Prostate gland (tissue), 2 donors: ENCODE measurements around the gene S1PR4. TPM values are rescaled to one million over a fixed set of nuclear protein-coding genes. Genes with fewer than 3 reads are reported as not detected.

Experiments used
- DNase-seq: peaks from one replicate; pipeline ENCODE4 v3.0.0-alpha.2; 2019; ENCODE audit warnings: low spot score
- H3K27ac ChIP-seq, 2 donors: fragments of 200-600 bp; sonication (generic); 2 replicates each; pipeline ENCODE4 v1.5.1; 2017 to 2019
- H3K27me3 ChIP-seq: fragments of 200-600 bp; sonication (generic); replicated peaks from 2 replicates; pipeline ENCODE4 v1.5.1; 2019; ENCODE audit not compliant: insufficient read depth
- H3K36me3 ChIP-seq, 2 donors: fragments of 200-600 bp; sonication (generic); 1 replicate in 1 of 2; 2 replicates in 1 of 2; pipeline versions ENCODE4 v1.5.1 to v1.8.1; 2017 to 2019
- H3K4me1 ChIP-seq: fragments of 200-600 bp; sonication (generic); replicated peaks from 2 replicates; pipeline ENCODE4 v1.5.1; 2019
- H3K4me3 ChIP-seq, 2 donors: fragments of 200-600 bp; sonication (generic); 2 replicates each; pipeline ENCODE4 v1.5.1; 2017 to 2019
- H3K9me3 ChIP-seq: fragments of 200-600 bp; sonication (generic); 2 replicates; pipeline ENCODE4 v1.5.1; 2017
- POLR2A ChIP-seq: fragments of 450-650 bp; IDR thresholded peaks from one replicate; pipeline ENCODE4 v1.6.1; 2016; ENCODE audit warnings: antibody characterized with exemption, mild to moderate bottlenecking
- POLR2AphosphoS5 ChIP-seq: sonication (generic); formaldehyde crosslinking; IDR thresholded peaks from one replicate; pipeline ENCODE4 v1.6.1; 2017; ENCODE audit warnings: antibody characterized with exemption
- WGBS: methylation state at CpG from one replicate; pipeline ENCODE4 v1.1.5; 2018; 5-methylcytosine and 5-hydroxymethylcytosine counted together
- intact Hi-C: fragments of 100-400 bp; cut with DNase I; formaldehyde crosslinking; loops from one replicate; pipeline ENCODE4 v1.14.2; 2022
- total RNA-seq, 2 donors: library from RNA; depleted of rRNA; stranded (reverse); fragments of >200 nt; gene quantifications; one replicate each; pipeline ENCODE4 v1.1.0, GENCODE V29; 2016
- TF ChIP-seq, protein P1 (sequence below), 4 experiments: fragments of 200-600 bp in 2 of 4; fragments of 450-650 bp in 2 of 4; sonication (generic) in 2 of 4; IDR thresholded peaks; 1 replicate in 3 of 4; 2 replicates in 1 of 4; pipeline ENCODE4 v1.5.1; 2016 to 2019; ENCODE audit warnings: antibody characterized with exemption in 4 of 4, mild to moderate bottlenecking in 2 of 4, moderate library complexity in 2 of 4

Gene S1PR4
- total RNA-seq, 2 donors from 2014 or later, result 0.14 to 1.5 TPM

- 75% methylated on average over 13 of the region's 13 CpGs for WGBS
- Histone ChIP-seq H3K9me3 (no peaks in the 10 kb centered on the region), H3K4me1 (peaks cover 10% of the 10 kb centered on the region), H3K27me3 (no peaks in the 10 kb centered on the region), H3K36me3 (no peaks in the 10 kb centered on the region), H3K4me3 (no peak overlapping the region), H3K27ac (no peak overlapping the region)
- DNase-seq, result no peak
- intact Hi-C loops, result no loop called here
- TF ChIP-seq POLR2A (no peak), POLR2AphosphoS5 (no peak)
- TF ChIP-seq, protein P1, sequence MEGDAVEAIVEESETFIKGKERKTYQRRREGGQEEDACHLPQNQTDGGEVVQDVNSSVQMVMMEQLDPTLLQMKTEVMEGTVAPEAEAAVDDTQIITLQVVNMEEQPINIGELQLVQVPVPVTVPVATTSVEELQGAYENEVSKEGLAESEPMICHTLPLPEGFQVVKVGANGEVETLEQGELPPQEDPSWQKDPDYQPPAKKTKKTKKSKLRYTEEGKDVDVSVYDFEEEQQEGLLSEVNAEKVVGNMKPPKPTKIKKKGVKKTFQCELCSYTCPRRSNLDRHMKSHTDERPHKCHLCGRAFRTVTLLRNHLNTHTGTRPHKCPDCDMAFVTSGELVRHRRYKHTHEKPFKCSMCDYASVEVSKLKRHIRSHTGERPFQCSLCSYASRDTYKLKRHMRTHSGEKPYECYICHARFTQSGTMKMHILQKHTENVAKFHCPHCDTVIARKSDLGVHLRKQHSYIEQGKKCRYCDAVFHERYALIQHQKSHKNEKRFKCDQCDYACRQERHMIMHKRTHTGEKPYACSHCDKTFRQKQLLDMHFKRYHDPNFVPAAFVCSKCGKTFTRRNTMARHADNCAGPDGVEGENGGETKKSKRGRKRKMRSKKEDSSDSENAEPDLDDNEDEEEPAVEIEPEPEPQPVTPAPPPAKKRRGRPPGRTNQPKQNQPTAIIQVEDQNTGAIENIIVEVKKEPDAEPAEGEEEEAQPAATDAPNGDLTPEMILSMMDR (IDR thresholded peaks at IDR 0.05), result no peak
These were observed 5.4 kb downstream of the S1PR4 start for GRCh38 chr19:3183721-3184641.

DNA sequence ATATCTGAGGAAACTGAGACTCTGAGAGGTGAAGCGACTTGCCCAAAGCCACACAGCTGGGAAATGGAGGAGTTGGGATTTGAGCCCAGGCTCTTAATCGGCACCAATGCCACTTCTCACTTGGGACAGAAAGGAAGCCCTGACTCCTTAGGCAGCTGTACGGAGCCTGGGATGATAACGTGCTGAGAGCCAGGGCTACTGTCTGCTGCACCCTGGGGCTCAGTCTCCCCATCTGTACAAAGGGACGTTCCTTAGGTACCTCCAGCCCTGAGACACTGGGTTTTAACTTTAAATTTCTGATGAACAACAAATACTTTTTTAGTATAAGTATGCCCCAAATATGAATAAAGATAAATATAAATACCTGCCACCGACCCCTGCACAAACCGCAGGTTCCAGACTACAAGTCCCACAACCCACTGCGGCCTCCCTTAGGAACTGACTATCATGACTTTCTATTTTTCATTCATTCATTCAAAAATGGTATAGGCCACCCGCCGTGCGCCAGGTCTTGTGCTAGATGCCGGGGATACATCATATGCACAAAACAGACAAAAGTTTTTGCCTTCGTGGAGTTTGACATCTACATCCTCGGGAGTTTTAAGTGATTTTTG lies 6.4 kb downstream of the S1PR4 start:
- peak overlapping the region; percentile 82 to 89 for H3K27ac ChIP-seq
- H3K9me3 ChIP-seq, result no peaks in the 10 kb centered on the region
- H3K4me1 ChIP-seq, result peaks cover 10% of the 10 kb centered on the region
- DNase-seq, result peak; percentile 70
- 18% methylated on average over 14 of the region's 14 CpGs for WGBS
- intact Hi-C loops, result no loop called here
- H3K27me3 ChIP-seq, result no peaks in the 10 kb centered on the region
- H3K36me3 ChIP-seq, result no peaks in the 10 kb centered on the region
- peak overlapping the region; percentile 88 to 95 for H3K4me3 ChIP-seq
- no peak for TF ChIP-seq POLR2A
- TF ChIP-seq, protein P1 (IDR thresholded peaks at IDR 0.05), result no peak
- TF ChIP-seq POLR2AphosphoS5, result no peak

DNA sequence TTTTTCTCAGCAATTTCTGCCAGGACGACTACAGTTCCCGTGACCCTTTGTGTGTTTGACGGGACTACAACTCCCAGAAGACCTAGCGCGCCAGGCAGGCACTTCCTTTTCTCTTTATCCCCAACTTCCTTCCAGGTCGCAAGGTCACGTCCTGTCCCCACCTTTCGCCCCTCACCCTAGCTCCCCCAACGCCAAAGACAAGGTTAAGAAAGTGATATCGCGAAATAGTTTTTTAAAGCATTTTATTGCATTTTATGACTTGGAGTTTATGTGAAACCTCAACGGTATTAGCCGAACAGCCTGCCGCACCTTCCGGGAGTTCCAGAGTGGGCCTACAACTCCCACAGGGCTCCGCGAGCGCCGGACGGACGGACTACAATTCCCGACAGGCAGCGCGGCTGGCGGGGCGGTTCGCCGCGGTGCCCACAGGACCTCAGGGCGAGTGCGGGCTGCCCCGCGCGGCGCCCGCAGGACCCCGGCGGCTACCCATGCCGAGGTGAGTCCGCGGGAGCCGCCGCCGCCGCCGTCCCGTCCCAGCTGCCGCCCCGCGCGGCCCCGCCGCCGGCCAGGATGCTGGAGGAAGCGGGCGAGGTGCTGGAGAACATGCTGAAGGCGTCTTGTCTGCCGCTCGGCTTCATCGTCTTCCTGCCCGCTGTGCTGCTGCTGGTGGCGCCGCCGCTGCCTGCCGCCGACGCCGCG lies 7.0 kb downstream of the S1PR4 start, which contains the start of gene NCLN:
NCLN (plus strand) TSS at position 470 of the 699 bp plus-strand sequence; CDS start at position 571, 101 bp downstream.
- TF ChIP-seq, protein P1 (IDR thresholded peaks at IDR 0.05), result peak in 1 of 4 experiments; percentile 14
- TF ChIP-seq POLR2AphosphoS5, result peak; percentile 86
- TF ChIP-seq POLR2A, result peak; percentile 26
- under 1% methylated on average over 54 of the region's 69 CpGs for WGBS
- intact Hi-C loops, result no loop called here

DNA sequence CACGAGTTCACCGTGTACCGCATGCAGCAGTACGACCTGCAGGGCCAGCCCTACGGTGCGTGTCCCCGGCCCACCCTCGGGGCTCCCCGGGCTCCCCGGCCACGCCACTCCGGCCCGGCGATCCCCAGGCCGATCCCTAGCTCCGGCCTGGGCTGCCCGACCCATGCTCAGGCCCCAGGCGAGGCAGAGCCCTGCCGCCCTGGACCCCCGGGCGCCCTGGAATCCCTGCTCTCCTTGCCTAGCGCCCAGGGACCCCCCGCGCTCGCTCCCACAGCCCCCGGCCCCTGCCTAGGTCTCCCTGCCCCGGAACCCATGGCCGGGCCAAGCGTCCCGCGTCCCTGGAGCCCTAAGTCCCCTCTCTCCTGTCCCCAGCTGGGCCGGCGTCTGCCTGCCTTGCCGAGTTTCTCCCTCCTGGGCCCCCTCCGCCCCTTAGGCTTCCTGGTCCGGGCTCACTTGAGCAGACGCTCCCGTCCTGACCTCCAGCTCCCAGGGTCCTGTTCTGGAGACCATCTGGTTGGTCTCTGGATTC lies 7.7 kb downstream of the S1PR4 start:
- peak overlapping the region; percentile 88 to 95 for H3K4me3 ChIP-seq
- no peak for DNase-seq
- H3K27me3 ChIP-seq, result no peaks in the 10 kb centered on the region
- peaks cover 10% of the 10 kb centered on the region for H3K4me1 ChIP-seq
- TF ChIP-seq, protein P1 (IDR thresholded peaks at IDR 0.05), result peak in 1 of 4 experiments; percentile 1
- TF ChIP-seq POLR2A, result no peak
- TF ChIP-seq POLR2AphosphoS5, result no peak
- intact Hi-C loops, result no loop called here
- H3K27ac ChIP-seq, result peak overlapping the region; percentile 35 to 89
- no peaks in the 10 kb centered on the region for H3K9me3 ChIP-seq
- 1% methylated on average over 37 of the region's 38 CpGs for WGBS
- no peaks in the 10 kb centered on the region for H3K36me3 ChIP-seq

More for the DNA sequence above, 7.0 kb downstream of the S1PR4 start, which contains the start of gene NCLN:
- Histone ChIP-seq H3K4me1 (peaks cover 10% of the 10 kb centered on the region), H3K9me3 (no peaks in the 10 kb centered on the region), H3K4me3 (peak within 1 kb of the TSS; percentile 88 to 95), H3K36me3 (no peaks in the 10 kb centered on the region), H3K27me3 (no peaks in the 10 kb centered on the region), H3K27ac (peak within 1 kb of the TSS; percentile 82 to 89)
- DNase-seq, result peak; percentile 95
